GM23338 (cell line): ENCODE measurements around the gene RSPH6A. TPM values are rescaled to one million over a fixed set of nuclear protein-coding genes. Genes with fewer than 3 reads are reported as not detected.

Experiments used
- ATAC-seq: fragments of 200-7000 bp; cut with Tn5 transposase; 3 replicates; pipeline ENCODE4 v1.9.1; 2020
- DNase-seq: peaks from one replicate; pipeline ENCODE4 v3.0.0-alpha.2; 2015; ENCODE audit warnings: low spot score
- H2AFZ ChIP-seq: fragments of 200-600 bp; sonication (generic); 2 replicates; pipeline ENCODE4 v1.8.0; 2016; ENCODE audit warnings: antibody characterized with exemption, mild to moderate bottlenecking, moderate library complexity
- H3F3A ChIP-seq: fragments of 200-600 bp; sonication (generic); replicated peaks from 2 replicates; pipeline ENCODE4 v1.8.0; 2017; ENCODE audit warnings: antibody characterized with exemption, mixed run types, low read depth
- H3K27ac ChIP-seq: fragments of 200-600 bp; sonication (generic); 2 replicates; pipeline ENCODE4 v1.6.1; 2016; ENCODE audit warnings: low read depth
- H3K27me3 ChIP-seq: fragments of 200-600 bp; sonication (generic); 2 replicates; pipeline ENCODE4 v1.8.0; 2016; ENCODE audit warnings: mild to moderate bottlenecking, mixed run types, moderate library complexity; ENCODE audit not compliant: insufficient read depth
- H3K36me3 ChIP-seq: fragments of 200-600 bp; sonication (generic); 2 replicates; pipeline ENCODE4 v1.8.0; 2016; ENCODE audit warnings: mild to moderate bottlenecking; ENCODE audit not compliant: insufficient read depth
- H3K4me1 ChIP-seq: fragments of 200-600 bp; sonication (generic); 2 replicates; pipeline ENCODE4 v1.8.0; 2016; ENCODE audit warnings: mild to moderate bottlenecking, moderate library complexity; ENCODE audit not compliant: insufficient read depth
- H3K4me2 ChIP-seq: fragments of 200-600 bp; sonication (generic); 2 replicates; pipeline ENCODE4 v1.7.1; 2017; ENCODE audit warnings: mixed run types
- H3K4me3 ChIP-seq: fragments of 200-600 bp; sonication (generic); 2 replicates; pipeline ENCODE4 v1.6.1; 2016; ENCODE audit warnings: mixed run types
- H3K79me2 ChIP-seq: fragments of 200-600 bp; sonication (generic); replicated peaks from 2 replicates; pipeline ENCODE4 v1.8.0; 2017; ENCODE audit warnings: mild to moderate bottlenecking; ENCODE audit not compliant: insufficient read depth
- H3K9me2 ChIP-seq: fragments of 200-600 bp; sonication (generic); 2 replicates; pipeline ENCODE4 v1.8.0; 2017; ENCODE audit not compliant: insufficient read depth
- H4K20me1 ChIP-seq: fragments of 200-600 bp; sonication (generic); replicated peaks from 2 replicates; pipeline ENCODE4 v1.8.0; 2017; ENCODE audit warnings: mild to moderate bottlenecking; ENCODE audit not compliant: insufficient read depth
- H3K27ac Mint-ChIP-seq: 2 replicates; pipeline ENCODE4 v1.8.0; 2020; ENCODE audit warnings: inconsistent platforms, mild to moderate bottlenecking, moderate library complexity, mixed read lengths
- H3K27me3 Mint-ChIP-seq: 3 replicates; pipeline ENCODE4 v1.8.0; 2022; ENCODE audit warnings: low read depth, mild to moderate bottlenecking, moderate library complexity, mixed read lengths, inconsistent platforms; ENCODE audit not compliant: insufficient read depth, poor library complexity
- H3K36me3 Mint-ChIP-seq: 3 replicates; pipeline ENCODE4 v1.8.0; 2021; ENCODE audit warnings: low read depth, mild to moderate bottlenecking, inconsistent platforms, moderate library complexity, mixed read lengths
- H3K4me1 Mint-ChIP-seq: 3 replicates; pipeline ENCODE4 v1.8.0; 2020; ENCODE audit warnings: mild to moderate bottlenecking, inconsistent platforms, mixed read lengths
- H3K4me3 Mint-ChIP-seq: 3 replicates; pipeline ENCODE4 v1.8.0; 2021; ENCODE audit warnings: moderate library complexity, mild to moderate bottlenecking, inconsistent platforms, mixed read lengths
- H3K9me3 Mint-ChIP-seq: 3 replicates; pipeline ENCODE4 v1.8.0; 2020; ENCODE audit warnings: moderate library complexity, mild to moderate bottlenecking, inconsistent platforms, mixed read lengths
- CTCF ChIP-seq, 2 experiments: fragments of 200-600 bp in 1 of 2; sonication (generic) in 1 of 2; conservative IDR thresholded peaks; 2 replicates each; pipeline versions ENCODE4 v1.5.1 to v1.6.1; 2016 to 2017; ENCODE audit warnings: antibody characterized with exemption in 2 of 2, low read depth in 2 of 2, mild to moderate bottlenecking in 2 of 2, moderate library complexity in 1 of 2
- POLR2AphosphoS5 ChIP-seq: IDR thresholded peaks from 2 replicates; pipeline ENCODE4 v1.6.1; 2016; ENCODE audit warnings: antibody characterized with exemption, low read depth
- REST ChIP-seq: IDR thresholded peaks from one replicate; pipeline ENCODE4 v1.6.1; 2018; ENCODE audit warnings: antibody characterized with exemption; ENCODE audit not compliant: unreplicated experiment
- ZNF114 ChIP-seq: fragments of 250-450 bp; sonication (Bioruptor Pico); IDR thresholded peaks from 2 replicates; pipeline ENCODE4 v1.5.0; 2020; ENCODE audit warnings: mild to moderate bottlenecking, moderate library complexity
- ZNF462 ChIP-seq: fragments of 250-450 bp; sonication (Bioruptor Pico); IDR thresholded peaks from 2 replicates; pipeline ENCODE4 v1.5.0; 2020; ENCODE audit warnings: mild to moderate bottlenecking, moderate library complexity
- polyA plus RNA-seq: library from polyadenylated mRNA; unstranded; fragments of >200 nt; fragmentation: Nextera tagmentation; extraction: Ambion mirVana; gene quantifications from 2 replicates; pipeline ENCODE4 v1.2.1, GENCODE V29; 2016
- total RNA-seq: library from RNA; depleted of rRNA; stranded (reverse); fragments of >200 nt; shearing (Covaris generic); gene quantifications from 2 replicates; pipeline ENCODE4 v1.2.3, GENCODE V29; 2014

The RSPH6A gene
- total and polyA plus RNA-seq, 2 experiments from 2014 or later: 0.11 to 0.21 TPM

GRCh38 chr19:45762870-45763631 lies 52.1 kb downstream of the RSPH6A start:
- DNase-seq (no peak), ATAC-seq (no peak)
- no peak overlapping the region for H3K4me2 ChIP-seq
- Mint-ChIP-seq H3K9me3 (no peaks in the 10 kb centered on the region), H3K27me3 (peaks cover 14% of the 10 kb centered on the region), H3K36me3 (no peaks in the 10 kb centered on the region), H3K27ac (no peak overlapping the region), H3K4me1 (peaks cover 21% of the 10 kb centered on the region), H3K4me3 (no peak overlapping the region)
- H2AFZ ChIP-seq: no peak overlapping the region
- H3K27me3 ChIP-seq: no peaks in the 10 kb centered on the region
- no peaks in the 10 kb centered on the region for H3K79me2 ChIP-seq
- H3F3A ChIP-seq: 0 out of 2 replicates have a peak, but pooled peaks cover 6% of the 10 kb centered on the region
- TF ChIP-seq POLR2AphosphoS5 (no peak), REST (no peak)
- no peak overlapping the region for H3K4me3 ChIP-seq
- H3K9me2 ChIP-seq: no peaks in the 10 kb centered on the region
- H4K20me1 ChIP-seq: no peaks in the 10 kb centered on the region
- H3K4me1 ChIP-seq: peaks cover 31% of the 10 kb centered on the region
- no peak overlapping the region for H3K27ac ChIP-seq
- H3K36me3 ChIP-seq: no peaks in the 10 kb centered on the region

- H3K9me3 Mint-ChIP-seq: no peaks in the 10 kb centered on the region; the same call in 2 of the 3 replicates
- peaks cover 20% of the 10 kb centered on the region for H3K27me3 Mint-ChIP-seq
- no peaks in the 10 kb centered on the region for H4K20me1 ChIP-seq
- H3K79me2 ChIP-seq: no peaks in the 10 kb centered on the region
- H3K27ac Mint-ChIP-seq: no peak overlapping the region
- H3K4me3 ChIP-seq: no peak overlapping the region
- H3K4me3 Mint-ChIP-seq: no peak overlapping the region
- no peaks in the 10 kb centered on the region for H3K36me3 Mint-ChIP-seq
- H3K27ac ChIP-seq: no peak overlapping the region
- DNase-seq: no peak
- peaks cover 27% of the 10 kb centered on the region for H3K4me1 ChIP-seq
- no peaks in the 10 kb centered on the region for H3K9me2 ChIP-seq
- peak overlapping the region; percentile 47; the same call in 1 of the 2 replicates for H2AFZ ChIP-seq
- H3F3A ChIP-seq: no peaks in the 10 kb centered on the region
- H3K36me3 ChIP-seq: no peaks in the 10 kb centered on the region
- ATAC-seq: no peak; the same call in 2 of the 3 replicates
- H3K4me2 ChIP-seq: no peak overlapping the region
- peaks cover 21% of the 10 kb centered on the region for H3K4me1 Mint-ChIP-seq
- H3K27me3 ChIP-seq: no peaks in the 10 kb centered on the region
- TF ChIP-seq CTCF (conservative IDR thresholded peaks at IDR 0.05; ENCODE audit: low read depth in 2 of 2) (no peak), ZNF114 (CRISPR knock-in tag) (no peak), POLR2AphosphoS5 (no peak), ZNF462 (no peak)
These were observed 53.4 kb downstream of the RSPH6A start for GRCh38 chr19:45761714-45762113.
